NCI-H460 (cell line): ENCODE data around the gene SYNE2. TPM values are rescaled to one million over a fixed set of nuclear protein-coding genes. Genes with fewer than 3 reads are reported as not detected.
"Not testable (repeated sequence)": the region's sequence is repeated elsewhere in the genome, so short reads cannot be mapped to it uniquely, and the experiment has no call there.

Experiments used
- DNase-seq: peaks from one replicate; pipeline ENCODE4 v3.0.0-alpha.2; 2016; ENCODE audit warnings: low read depth; ENCODE audit errors: extremely low read depth
- total RNA-seq: library from RNA; depleted of rRNA; stranded (reverse); fragments of >200 nt; shearing (Covaris generic); gene quantifications from 2 replicates; pipeline ENCODE4 v1.2.3, GENCODE V29; 2014

SYNE2 gene
- total RNA-seq, 1 experiment from 2014 or later, result 9.1 TPM

DNA sequence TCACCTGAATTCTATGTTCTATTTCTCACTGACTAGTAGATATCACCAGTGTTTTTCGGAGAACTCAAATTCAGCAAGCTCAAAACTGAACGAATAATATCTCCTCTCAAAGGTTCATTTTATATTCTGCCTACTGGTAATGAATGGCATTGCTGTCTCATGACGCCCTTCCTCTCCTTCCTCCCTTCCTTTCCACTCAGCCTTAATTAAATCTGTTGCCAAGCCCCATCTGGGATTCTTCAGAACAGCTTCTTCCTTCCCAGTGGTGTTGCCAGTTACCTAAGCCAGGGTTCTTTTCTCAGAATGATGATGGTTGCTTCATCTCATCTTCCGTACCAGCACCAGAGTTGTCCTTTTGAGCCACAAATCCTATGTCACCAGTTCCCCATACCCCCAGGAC, 143.2 kb downstream of the SYNE2 start:
- DNase-seq, result no peak

DNA sequence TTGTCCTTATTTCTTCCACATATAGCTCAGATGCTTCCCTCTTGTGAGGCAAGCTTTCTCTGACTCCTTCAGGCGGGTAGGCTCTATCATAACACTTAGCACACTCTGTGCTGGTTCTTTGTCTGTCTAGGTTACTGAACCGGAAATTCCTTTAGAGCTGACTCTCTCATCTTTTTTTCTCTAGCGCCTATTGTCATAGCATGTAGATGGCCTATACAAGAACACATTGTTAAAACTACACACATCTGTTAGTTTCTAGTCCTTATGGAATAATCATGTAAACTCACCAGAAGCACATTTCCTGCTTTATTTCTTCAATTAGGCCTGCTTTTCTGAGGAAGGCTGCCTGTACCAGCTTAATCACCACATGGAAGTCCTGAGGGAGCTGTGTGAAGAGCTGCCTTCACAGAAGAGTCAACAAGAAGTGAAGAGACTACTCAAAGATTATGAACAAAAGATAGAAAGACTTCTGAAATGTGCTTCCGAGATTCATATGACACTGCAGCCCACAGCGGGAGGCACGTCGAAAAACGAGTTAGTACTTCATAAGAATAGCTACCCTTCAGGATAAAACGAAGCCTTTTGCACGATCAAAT, 143.9 kb downstream of the SYNE2 start:
- no peak for DNase-seq

GRCh38 chr14:64000749-64001148, 147.9 kb downstream of the SYNE2 start:
- DNase-seq, result no peak

DNA sequence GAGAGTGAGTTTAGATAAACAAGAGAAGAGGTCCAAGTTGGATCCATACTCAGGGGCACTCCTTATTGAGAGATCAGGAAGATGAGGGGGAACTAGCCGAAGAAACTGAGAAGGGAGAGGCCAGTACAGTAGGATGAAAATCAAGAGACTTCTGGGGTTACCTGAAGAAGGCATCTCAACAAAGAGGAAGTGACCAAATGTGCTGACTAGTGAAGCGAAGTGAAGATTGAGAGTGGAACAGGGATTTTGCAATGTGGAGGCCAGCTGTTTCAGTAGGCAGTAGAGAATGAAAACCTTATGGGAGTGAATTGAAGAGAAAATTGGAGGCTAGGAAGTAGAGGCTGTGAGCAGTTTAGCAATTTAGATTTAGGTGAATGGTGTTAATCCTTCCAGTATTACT, 153.0 kb downstream of the SYNE2 start:
- DNase-seq, result no peak

DNA sequence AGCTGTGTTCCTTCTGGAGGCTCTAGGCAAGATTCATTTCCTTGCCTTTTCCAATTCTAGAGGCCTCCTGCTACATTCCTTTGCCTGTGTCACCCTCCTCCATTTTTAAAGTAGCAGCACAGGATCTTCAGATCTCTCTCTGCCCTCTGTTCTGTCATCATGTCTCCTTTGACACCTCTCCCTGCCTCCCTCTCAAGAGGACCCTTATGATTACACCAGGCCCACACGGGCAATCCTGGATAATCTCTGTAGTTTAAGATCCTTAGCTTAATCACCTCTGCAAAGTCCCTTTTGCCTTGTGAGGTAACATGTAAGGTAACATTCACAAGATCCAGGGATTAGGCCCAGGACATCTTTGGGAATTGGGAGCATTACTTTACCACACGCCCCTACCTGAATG, 155.2 kb downstream of the SYNE2 start:
- no peak for DNase-seq

DNA sequence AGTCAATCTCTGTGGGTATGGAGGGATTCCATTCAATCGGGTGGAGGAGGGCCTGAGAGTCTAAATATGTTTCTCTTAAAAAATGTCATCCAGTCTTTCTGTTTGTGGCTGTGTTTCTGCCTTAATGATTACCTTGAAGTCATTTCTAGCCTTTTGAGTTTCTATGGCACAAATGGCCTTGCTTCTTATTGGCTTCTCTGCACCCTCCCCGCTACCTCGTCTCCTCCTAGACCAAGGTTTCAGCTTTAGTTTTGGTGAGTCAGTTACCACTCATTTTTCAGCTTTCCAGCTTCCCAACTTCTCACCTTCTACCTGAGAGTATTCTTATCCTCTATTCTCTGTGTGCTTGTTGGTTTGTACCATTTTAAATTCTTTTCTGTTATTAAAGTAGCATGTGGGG, 159.2 kb downstream of the SYNE2 start:
- no peak for DNase-seq

DNA sequence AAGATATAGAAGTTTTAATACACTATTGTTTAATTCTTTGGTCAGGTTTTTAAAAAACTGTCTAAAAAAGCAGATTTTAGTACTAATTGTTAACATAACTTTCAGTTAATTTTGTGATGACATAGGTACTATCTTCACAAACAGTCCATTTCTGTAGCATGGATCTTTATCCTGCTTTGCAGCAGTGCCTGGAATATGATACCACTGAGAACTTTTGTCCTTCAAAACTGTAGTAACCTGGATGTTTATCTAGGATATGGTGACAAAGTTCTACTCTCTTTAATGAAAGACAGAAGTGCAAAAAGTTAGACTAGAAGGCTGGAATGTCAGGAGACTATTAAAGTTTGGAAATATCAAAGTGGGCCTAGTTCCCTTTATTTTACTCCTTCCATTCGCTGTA, 159.9 kb downstream of the SYNE2 start:
- DNase-seq, result no peak

DNA sequence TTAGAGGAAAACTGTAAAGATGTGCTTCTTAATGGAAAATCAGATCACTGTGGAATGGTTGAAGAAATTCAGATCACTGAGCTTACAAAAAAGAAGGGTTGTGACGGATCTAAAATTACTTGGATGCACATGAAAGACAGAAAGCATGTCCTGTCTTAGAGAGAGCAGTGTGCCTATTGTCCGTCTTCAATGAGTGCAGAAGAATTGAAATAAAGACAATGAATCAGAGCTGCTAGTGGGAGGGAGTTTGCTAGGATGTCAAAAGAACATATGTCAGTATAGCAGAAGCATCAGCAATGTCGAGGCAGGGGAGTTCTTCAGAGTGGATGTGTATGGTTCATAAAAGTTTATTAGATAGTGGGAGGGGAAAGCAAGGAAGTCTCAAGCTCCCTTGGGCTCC, 172.7 kb downstream of the SYNE2 start:
- no peak for DNase-seq

DNA sequence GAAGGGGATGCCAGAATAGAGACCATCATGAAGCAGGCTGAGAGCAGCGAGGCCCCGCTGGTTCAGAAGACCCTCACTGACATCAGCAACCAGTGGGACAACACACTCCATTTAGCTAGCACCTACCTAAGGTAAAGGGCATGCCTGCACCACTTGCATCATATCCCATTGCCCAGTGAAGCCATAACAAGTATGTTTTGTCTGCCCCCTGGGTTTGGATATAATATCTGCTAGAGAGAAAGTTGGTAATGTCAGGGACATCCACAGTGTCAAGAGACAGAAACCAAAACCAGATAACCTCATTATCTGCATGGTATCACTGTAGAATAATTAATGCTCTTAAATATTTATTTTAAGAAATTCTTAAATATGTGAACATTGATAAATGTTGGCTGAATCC, 173.8 kb downstream of the SYNE2 start:
- no peak for DNase-seq

DNA sequence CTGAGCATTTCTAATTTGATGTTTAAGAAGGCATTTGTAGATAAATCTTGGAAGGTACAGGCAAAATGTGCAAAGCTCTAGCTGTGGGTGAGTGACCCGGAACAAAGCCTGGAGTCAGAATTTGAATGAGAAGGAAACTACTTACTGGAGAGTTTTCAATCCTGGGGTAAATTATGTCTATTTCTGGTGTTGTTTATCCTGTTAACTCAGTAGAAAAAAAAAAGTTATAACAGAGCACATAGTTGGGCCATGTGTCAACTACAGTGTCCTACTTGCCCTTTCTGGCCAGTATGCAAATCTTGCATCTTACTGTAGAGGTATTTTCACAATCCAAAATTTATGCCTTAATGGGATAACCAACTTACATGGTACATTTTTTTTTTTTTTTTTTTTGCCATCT, 182.3 kb downstream of the SYNE2 start:
- no peak for DNase-seq

DNA sequence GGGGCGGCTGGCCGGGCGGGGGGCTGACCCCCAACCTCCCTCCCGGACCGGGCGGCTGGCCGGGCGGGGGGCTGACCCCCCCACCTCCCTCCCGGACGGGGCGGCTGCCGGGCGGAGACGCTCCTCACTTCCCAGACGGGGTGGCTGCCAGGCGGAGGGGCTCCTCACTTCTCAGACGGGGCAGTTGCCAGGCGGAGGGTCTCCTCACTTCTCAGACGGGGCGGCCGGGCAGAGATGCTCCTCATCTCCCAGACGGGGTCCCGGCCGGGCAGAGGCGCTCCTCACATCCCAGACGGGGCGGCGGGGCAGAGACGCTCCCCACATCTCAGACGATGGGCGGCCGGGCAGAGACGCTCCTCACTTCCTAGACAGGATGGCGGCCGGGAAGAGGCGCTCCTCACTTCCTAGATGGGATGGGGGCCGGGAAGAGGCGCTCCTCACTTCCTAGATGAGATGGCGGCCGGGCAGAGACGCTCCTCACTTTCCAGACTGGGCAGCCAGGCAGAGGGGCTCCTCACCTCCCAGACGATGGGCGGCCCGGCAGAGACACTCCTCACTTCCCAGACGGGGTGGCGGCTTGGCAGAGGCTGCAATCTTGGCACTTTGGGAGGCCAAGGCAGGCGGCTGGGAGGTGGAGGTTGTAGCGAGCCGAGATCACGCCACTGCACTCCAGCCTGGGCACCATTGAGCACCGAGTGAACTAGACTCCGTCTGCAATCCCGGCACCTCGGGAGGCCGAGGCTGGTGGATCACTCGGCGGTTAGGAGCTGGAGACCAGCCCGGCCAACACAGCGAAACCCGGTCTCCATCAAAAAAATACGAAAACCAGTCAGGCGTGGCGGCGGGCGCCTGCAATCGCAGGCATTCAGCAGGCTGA, 185.3 kb downstream of the SYNE2 start:
- DNase-seq, result not testable (repeated sequence)

- DNase-seq, result no peak
These were observed 186.2 kb downstream of the SYNE2 start for GRCh38 chr14:64038841-64039542.

- DNase-seq, result no peak
These were observed 187.2 kb downstream of the SYNE2 start for GRCh38 chr14:64040044-64040443.

DNA sequence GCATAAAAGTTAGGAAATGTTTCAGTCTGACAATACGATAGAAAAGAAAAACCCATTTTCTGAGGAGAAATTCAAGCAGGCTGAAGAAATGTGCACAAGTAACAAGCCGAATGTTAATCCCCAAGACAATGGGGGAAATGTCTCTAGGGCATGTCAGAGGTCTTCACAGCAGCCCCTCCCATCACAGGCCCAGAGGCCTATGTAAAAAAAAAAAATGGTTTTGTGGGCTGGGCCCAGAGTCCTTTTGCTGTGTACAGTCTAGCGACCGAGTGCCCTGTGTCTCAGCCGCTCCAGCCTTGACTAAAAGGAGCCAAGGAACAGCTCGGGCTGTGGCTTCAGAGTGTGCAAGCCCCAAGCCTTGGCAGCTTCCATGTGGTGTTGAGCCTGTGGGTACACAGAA, 190.5 kb downstream of the SYNE2 start:
- not testable (repeated sequence) for DNase-seq

GRCh38 chr14:64045091-64045490, 192.3 kb downstream of the SYNE2 start:
- no peak for DNase-seq

GRCh38 chr14:64049616-64050381, 197.0 kb downstream of the SYNE2 start:
- DNase-seq, result no peak

GRCh38 chr14:64053694-64054669, 201.2 kb downstream of the SYNE2 start:
- no peak for DNase-seq

DNA sequence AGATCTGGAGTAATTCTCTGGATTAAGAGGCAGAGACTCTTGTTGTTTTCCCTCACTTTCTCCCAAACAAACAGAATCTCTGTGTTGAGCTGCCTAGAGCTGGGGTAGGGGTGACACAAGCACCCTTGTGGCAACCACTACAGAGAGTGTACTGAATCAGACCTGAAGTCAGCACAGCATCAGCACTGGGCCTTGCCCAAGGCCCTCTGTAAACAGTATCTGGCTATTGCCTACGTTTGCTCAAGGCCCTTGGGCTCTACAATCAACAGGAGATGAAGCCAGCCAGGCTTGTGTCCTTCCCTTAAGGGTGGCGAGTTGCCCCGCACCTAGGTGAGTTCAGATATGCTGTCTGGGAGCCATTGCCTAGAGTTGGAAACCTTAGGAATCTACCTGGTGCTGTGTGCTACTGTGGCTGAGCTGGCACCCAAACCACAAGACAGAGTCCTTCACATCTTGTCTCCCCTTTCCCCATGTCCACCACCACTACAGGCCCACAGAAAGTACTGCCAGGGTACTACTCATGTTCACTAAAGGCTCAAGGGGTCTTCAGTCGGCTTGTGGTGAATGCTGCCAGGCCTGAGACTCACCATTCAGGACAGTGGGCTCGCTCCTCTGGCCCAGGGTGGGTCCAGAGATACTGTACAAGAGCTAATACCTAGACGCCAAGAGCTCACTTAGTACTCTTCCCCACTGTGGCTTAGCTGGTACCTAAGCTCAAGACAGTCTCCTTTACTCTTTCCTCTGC, 206.8 kb downstream of the SYNE2 start:
- no peak for DNase-seq

DNA sequence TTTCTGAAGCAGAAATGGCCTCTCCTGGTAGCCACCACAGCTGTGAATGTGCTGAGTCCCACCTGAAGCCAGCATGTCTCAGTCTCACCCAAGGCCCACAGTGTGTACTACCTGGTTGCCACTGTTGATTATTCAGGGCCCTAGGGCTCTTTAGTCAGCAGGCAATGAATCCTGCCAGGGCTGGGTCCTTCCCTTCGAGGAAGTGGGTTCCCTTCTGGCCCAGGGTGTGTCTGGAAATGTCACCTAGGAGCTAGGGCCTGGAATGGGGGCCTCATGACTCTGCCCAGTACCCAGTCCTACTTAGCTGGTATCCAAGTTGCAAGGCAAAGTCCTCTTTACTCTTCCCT, 207.4 kb downstream of the SYNE2 start:
- no peak for DNase-seq
